ENCODE measurements around the gene DUSP15. TPM values are rescaled to one million over a fixed set of nuclear protein-coding genes. Genes with fewer than 3 reads are reported as not detected.

The DUSP15 gene
- total and polyA plus RNA-seq, 2 of the 4 experiments (the other 2 are of a cell fraction): not detected

DNA sequence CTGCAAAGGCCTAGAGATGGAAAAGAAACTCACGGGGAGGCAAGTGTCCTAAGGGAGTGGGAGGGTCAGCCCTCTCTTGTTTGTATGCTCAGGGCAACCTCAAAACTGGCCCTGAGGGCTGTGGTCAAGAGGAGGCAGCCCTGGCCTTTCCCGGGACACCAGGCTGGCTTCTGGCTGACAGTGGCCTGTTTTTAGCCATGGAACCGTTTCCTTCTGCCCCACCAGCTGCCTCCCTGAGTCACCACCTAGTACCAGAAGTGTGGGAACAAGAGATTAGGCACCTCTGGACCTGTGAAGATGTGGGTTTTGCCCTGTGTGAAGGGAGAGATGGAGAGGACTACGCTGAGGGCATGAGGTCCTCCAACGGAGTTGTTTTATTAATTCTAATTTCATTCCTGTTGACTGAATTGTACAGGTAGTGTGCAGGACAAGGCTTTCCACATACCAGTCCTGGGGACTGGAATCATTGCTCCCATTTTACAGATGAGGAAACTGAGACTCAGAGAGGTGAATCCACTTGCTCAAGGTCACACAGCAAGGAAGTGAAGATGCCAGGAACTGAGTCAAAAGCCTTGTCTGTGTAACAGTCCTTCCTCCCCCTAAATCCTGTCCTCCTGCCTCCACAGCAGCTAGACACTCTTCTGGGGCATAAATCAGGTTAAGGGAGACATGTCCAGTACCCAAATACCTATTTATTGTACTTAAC is 30.4 kb downstream of the DUSP15 start:
- TF ChIP-seq BHLHE40 (IDR thresholded peaks at IDR 0.05; ENCODE audit: low read depth, low read length) (no peak), SMC3 (IDR thresholded peaks at IDR 0.05; ENCODE audit: low read depth, low read length) (no peak), MAFK (IDR thresholded peaks at IDR 0.05; ENCODE audit: low read depth, low read length) (no peak), MAZ (IDR thresholded peaks at IDR 0.05; ENCODE audit: borderline replicate concordance, low read depth, low read length) (no peak)
- H3K9me3 ChIP-seq (ENCODE audit: control insufficient read depth, insufficient read depth, low read length): no peaks in the 10 kb centered on the region
- no peak overlapping the region for H3K4me2 ChIP-seq (ENCODE audit: low read depth, low read length)
- H4K8ac ChIP-seq (ENCODE audit: low read depth in 2 of 2, low read length in 2 of 2): no peak overlapping the region
- H4K20me1 ChIP-seq (ENCODE audit: insufficient read depth, low read length): peaks cover 36% of the 10 kb centered on the region
- H3K4me3 ChIP-seq (ENCODE audit: insufficient read depth, low read depth, low read length): no peak overlapping the region
- no peaks in the 10 kb centered on the region for H3K36me3 ChIP-seq (ENCODE audit: control insufficient read depth, insufficient read depth, low read length)
- intact Hi-C loops (cut with micrococcal nuclease): no loop called here
- 100% methylated on average over 1 of the region's 5 CpGs; no CpG with 5 or more reads in 1 of the 2 experiments for WGBS, 2 experiments (ENCODE audit: extremely low coverage in 2 of 2, insufficient read length in 1 of 2)
- H4K5ac ChIP-seq (ENCODE audit: low read depth, low read length): no peak overlapping the region
- no peak overlapping the region for H2BK15ac ChIP-seq (ENCODE audit: low read depth, low read length)
- H2BK5ac ChIP-seq (ENCODE audit: low read depth, low read length, poor library complexity, severe bottlenecking): no peak overlapping the region
- ATAC-seq (ENCODE audit: low read depth) (no peak), DNase-seq (no peak)
- no TSS peak for BruUV-seq (replicated peaks)
- H4K91ac ChIP-seq (ENCODE audit: insufficient read depth, low read depth, low read length): no peak overlapping the region
- no peak overlapping the region for H3K14ac ChIP-seq (replicated peaks; ENCODE audit: low read depth, low read length)
- dilution Hi-C loops (cut with HindIII; ENCODE audit: low sequenced_read_pairs, unreplicated experiment): no loop called here
- H3K9me1 ChIP-seq (ENCODE audit: insufficient read depth, low read length): peaks cover 36% of the 10 kb centered on the region
- no peak overlapping the region for H2AFZ ChIP-seq (replicated peaks; ENCODE audit: low read length, poor library complexity)
- H3K79me1 ChIP-seq (ENCODE audit: low read depth in 1 of 2, low read length in 2 of 2): 0 out of 4 replicates have a peak, but pooled peaks cover 0 to 4% of the 10 kb centered on the region in 2 experiments
- H3K18ac ChIP-seq (ENCODE audit: low read depth, low read length): no peak overlapping the region
- no peak overlapping the region for H2AK9ac ChIP-seq (replicated peaks; ENCODE audit: low read depth, low read length, poor library complexity)
- H3K27me3 ChIP-seq (ENCODE audit: control insufficient read depth, insufficient read depth, low read length): no peaks in the 10 kb centered on the region
- no peak overlapping the region for H3K9ac ChIP-seq (ENCODE audit: low read depth, low read length)
- no peak overlapping the region for H3K23ac ChIP-seq (ENCODE audit: low read depth, low read length)
- no peak overlapping the region for H2BK20ac ChIP-seq (ENCODE audit: low read depth, low read length)
- peaks cover 30% of the 10 kb centered on the region for H3K4me1 ChIP-seq (ENCODE audit: control insufficient read depth, insufficient read depth, low read length)
- no peak overlapping the region for H3K56ac ChIP-seq (ENCODE audit: extremely low read depth, insufficient read depth, low read length)
- H3K27ac ChIP-seq (ENCODE audit: insufficient read depth, low read length): no peak overlapping the region
- no peak overlapping the region; the same call in 1 of the 2 replicates for H2AK5ac ChIP-seq (ENCODE audit: low read depth, low read length)
- in situ Hi-C loops (cut with MboI; ENCODE audit: low sequenced_read_pairs): loop anchor here (25.0 kb wide), 2 partner anchors 647 to 822 kb away; partner anchors contain the start of gene C20orf203
- no peak overlapping the region for H2BK120ac ChIP-seq (ENCODE audit: low read depth, low read length)
- H3K4ac ChIP-seq (ENCODE audit: low read depth, low read length): no peak overlapping the region
- ChIA-PET POLR2A (ENCODE audit: unreplicated experiment) (no interaction called here), CTCF (interaction anchor here (0.6 kb wide), 1 partner anchor 814 kb away, joined by 4 read pairs; no protein-coding TSS in a partner anchor)
